GM23338 (cell line): ENCODE data around the gene CELSR1. TPM values are rescaled to one million over a fixed set of nuclear protein-coding genes. Genes with fewer than 3 reads are reported as not detected.

ENCODE experiments used
- ATAC-seq: fragments of 200-7000 bp; cut with Tn5 transposase; 3 replicates; pipeline ENCODE4 v1.9.1; 2020
- DNase-seq: peaks from one replicate; pipeline ENCODE4 v3.0.0-alpha.2; 2015; ENCODE audit warnings: low spot score
- H2AFZ ChIP-seq: fragments of 200-600 bp; sonication (generic); 2 replicates; pipeline ENCODE4 v1.8.0; 2016; ENCODE audit warnings: antibody characterized with exemption, mild to moderate bottlenecking, moderate library complexity
- H3F3A ChIP-seq: fragments of 200-600 bp; sonication (generic); replicated peaks from 2 replicates; pipeline ENCODE4 v1.8.0; 2017; ENCODE audit warnings: antibody characterized with exemption, mixed run types, low read depth
- H3K27ac ChIP-seq: fragments of 200-600 bp; sonication (generic); 2 replicates; pipeline ENCODE4 v1.6.1; 2016; ENCODE audit warnings: low read depth
- H3K27me3 ChIP-seq: fragments of 200-600 bp; sonication (generic); 2 replicates; pipeline ENCODE4 v1.8.0; 2016; ENCODE audit warnings: mild to moderate bottlenecking, mixed run types, moderate library complexity; ENCODE audit not compliant: insufficient read depth
- H3K36me3 ChIP-seq: fragments of 200-600 bp; sonication (generic); 2 replicates; pipeline ENCODE4 v1.8.0; 2016; ENCODE audit warnings: mild to moderate bottlenecking; ENCODE audit not compliant: insufficient read depth
- H3K4me1 ChIP-seq: fragments of 200-600 bp; sonication (generic); 2 replicates; pipeline ENCODE4 v1.8.0; 2016; ENCODE audit warnings: mild to moderate bottlenecking, moderate library complexity; ENCODE audit not compliant: insufficient read depth
- H3K4me2 ChIP-seq: fragments of 200-600 bp; sonication (generic); 2 replicates; pipeline ENCODE4 v1.7.1; 2017; ENCODE audit warnings: mixed run types
- H3K4me3 ChIP-seq: fragments of 200-600 bp; sonication (generic); 2 replicates; pipeline ENCODE4 v1.6.1; 2016; ENCODE audit warnings: mixed run types
- H3K79me2 ChIP-seq: fragments of 200-600 bp; sonication (generic); replicated peaks from 2 replicates; pipeline ENCODE4 v1.8.0; 2017; ENCODE audit warnings: mild to moderate bottlenecking; ENCODE audit not compliant: insufficient read depth
- H3K9me2 ChIP-seq: fragments of 200-600 bp; sonication (generic); 2 replicates; pipeline ENCODE4 v1.8.0; 2017; ENCODE audit not compliant: insufficient read depth
- H4K20me1 ChIP-seq: fragments of 200-600 bp; sonication (generic); replicated peaks from 2 replicates; pipeline ENCODE4 v1.8.0; 2017; ENCODE audit warnings: mild to moderate bottlenecking; ENCODE audit not compliant: insufficient read depth
- H3K27ac Mint-ChIP-seq: 2 replicates; pipeline ENCODE4 v1.8.0; 2020; ENCODE audit warnings: inconsistent platforms, mild to moderate bottlenecking, moderate library complexity, mixed read lengths
- H3K27me3 Mint-ChIP-seq: 3 replicates; pipeline ENCODE4 v1.8.0; 2022; ENCODE audit warnings: low read depth, mild to moderate bottlenecking, moderate library complexity, mixed read lengths, inconsistent platforms; ENCODE audit not compliant: insufficient read depth, poor library complexity
- H3K36me3 Mint-ChIP-seq: 3 replicates; pipeline ENCODE4 v1.8.0; 2021; ENCODE audit warnings: low read depth, mild to moderate bottlenecking, inconsistent platforms, moderate library complexity, mixed read lengths
- H3K4me1 Mint-ChIP-seq: 3 replicates; pipeline ENCODE4 v1.8.0; 2020; ENCODE audit warnings: mild to moderate bottlenecking, inconsistent platforms, mixed read lengths
- H3K4me3 Mint-ChIP-seq: 3 replicates; pipeline ENCODE4 v1.8.0; 2021; ENCODE audit warnings: moderate library complexity, mild to moderate bottlenecking, inconsistent platforms, mixed read lengths
- H3K9me3 Mint-ChIP-seq: 3 replicates; pipeline ENCODE4 v1.8.0; 2020; ENCODE audit warnings: moderate library complexity, mild to moderate bottlenecking, inconsistent platforms, mixed read lengths
- CREB1 ChIP-seq: fragments of 250-450 bp; sonication (Bioruptor Pico); IDR thresholded peaks from 2 replicates; pipeline ENCODE4 v1.5.0; 2020; ENCODE audit warnings: low read depth, mild to moderate bottlenecking, moderate library complexity
- EZH2 ChIP-seq: fragments of 200-600 bp; sonication (generic); IDR thresholded peaks from one replicate; pipeline ENCODE4 v1.8.0; 2017; ENCODE audit warnings: antibody characterized with exemption, mild to moderate bottlenecking, low read depth; ENCODE audit not compliant: unreplicated experiment
- EZH2phosphoT487 ChIP-seq: fragments of 200-600 bp; sonication (generic); IDR thresholded peaks from one replicate; pipeline ENCODE4 v1.8.1; 2018; ENCODE audit warnings: antibody characterized with exemption; ENCODE audit not compliant: unreplicated experiment
- JUNB ChIP-seq: IDR thresholded peaks from one replicate; pipeline ENCODE4 v1.6.1; 2016; ENCODE audit warnings: antibody characterized with exemption; ENCODE audit not compliant: unreplicated experiment
- NANOG ChIP-seq: IDR thresholded peaks from 2 replicates; pipeline ENCODE4 v1.6.1; 2016; ENCODE audit warnings: antibody characterized with exemption, borderline replicate concordance
- POLR2AphosphoS5 ChIP-seq: IDR thresholded peaks from 2 replicates; pipeline ENCODE4 v1.6.1; 2016; ENCODE audit warnings: antibody characterized with exemption, low read depth
- STAT1 ChIP-seq: IDR thresholded peaks from one replicate; pipeline ENCODE4 v1.6.1; 2016; ENCODE audit warnings: antibody characterized with exemption; ENCODE audit not compliant: unreplicated experiment
- ZNF114 ChIP-seq: fragments of 250-450 bp; sonication (Bioruptor Pico); IDR thresholded peaks from 2 replicates; pipeline ENCODE4 v1.5.0; 2020; ENCODE audit warnings: mild to moderate bottlenecking, moderate library complexity
- ZNF331 ChIP-seq: fragments of 250-450 bp; sonication (Bioruptor Pico); IDR thresholded peaks from 2 replicates; pipeline ENCODE4 v1.5.0; 2020; ENCODE audit warnings: low read depth, mild to moderate bottlenecking, moderate library complexity
- polyA plus RNA-seq: library from polyadenylated mRNA; unstranded; fragments of >200 nt; fragmentation: Nextera tagmentation; extraction: Ambion mirVana; gene quantifications from 2 replicates; pipeline ENCODE4 v1.2.1, GENCODE V29; 2016
- total RNA-seq: library from RNA; depleted of rRNA; stranded (reverse); fragments of >200 nt; shearing (Covaris generic); gene quantifications from 2 replicates; pipeline ENCODE4 v1.2.3, GENCODE V29; 2014
- TF ChIP-seq, protein P1 (sequence below): IDR thresholded peaks from one replicate; pipeline ENCODE4 v1.6.1; 2018; ENCODE audit warnings: antibody characterized with exemption; ENCODE audit not compliant: unreplicated experiment
- TF ChIP-seq, protein P2 (sequence below): IDR thresholded peaks from 2 replicates; pipeline ENCODE4 v1.6.1; 2016; ENCODE audit warnings: antibody characterized with exemption
- TF ChIP-seq, protein P3 (sequence below): fragments of 250-450 bp; sonication (Bioruptor Pico); IDR thresholded peaks from 2 replicates; pipeline ENCODE4 v1.5.0; 2020; ENCODE audit warnings: mild to moderate bottlenecking, moderate library complexity
- TF ChIP-seq, protein P4 (sequence below), 2 experiments: fragments of 200-600 bp in 1 of 2; sonication (generic) in 1 of 2; conservative IDR thresholded peaks; 2 replicates each; pipeline versions ENCODE4 v1.5.1 to v1.6.1; 2016 to 2017; ENCODE audit warnings: antibody characterized with exemption in 2 of 2, low read depth in 2 of 2, mild to moderate bottlenecking in 2 of 2, moderate library complexity in 1 of 2

Gene CELSR1
- total and polyA plus RNA-seq, 2 experiments from 2014 or later = 4.8 to 20.4 TPM

DNA sequence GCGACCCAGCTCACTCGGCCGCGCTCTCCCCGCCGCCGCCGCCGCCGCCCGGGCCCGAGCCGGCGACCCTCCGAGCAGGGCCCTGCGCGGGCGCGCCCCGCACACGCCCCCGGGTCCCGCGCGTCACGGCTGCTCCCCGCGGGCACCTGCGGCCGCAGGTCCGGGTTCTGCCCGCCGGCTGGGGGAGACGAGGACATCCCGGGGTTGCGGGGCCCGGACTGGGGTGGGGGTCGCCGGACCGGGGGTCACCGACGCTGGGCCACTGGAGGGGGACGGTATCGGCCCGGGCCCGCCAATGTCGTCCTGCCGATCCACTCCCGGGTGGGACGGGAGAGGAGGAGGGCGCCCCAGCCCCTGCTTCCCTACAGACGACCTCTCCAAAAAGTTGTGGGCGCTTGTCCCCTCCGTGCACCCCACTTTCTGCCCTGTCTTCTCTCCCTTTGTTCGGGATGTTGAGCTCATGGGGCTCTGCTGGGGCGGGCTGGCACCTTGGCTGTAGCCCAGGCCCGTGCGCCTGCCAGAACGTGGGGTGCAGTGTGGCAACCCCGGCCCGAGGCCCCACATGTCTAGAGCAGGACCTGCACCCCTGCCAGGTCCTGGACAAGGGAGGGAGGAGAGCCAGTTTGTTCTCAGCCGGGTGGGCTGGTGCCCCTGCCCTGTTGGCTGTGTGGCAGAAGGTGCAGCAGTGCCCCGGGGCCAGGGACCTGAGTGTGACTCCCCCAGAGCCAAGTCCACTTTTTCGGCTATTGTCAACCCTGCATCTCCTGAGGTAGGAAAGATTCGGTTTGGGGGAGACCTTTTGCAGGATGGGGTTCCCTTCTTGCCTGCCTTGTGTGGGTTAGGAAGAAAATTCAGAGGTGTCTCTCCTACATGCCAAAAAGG is 40.2 kb upstream of the CELSR1 start:
- Mint-ChIP-seq H3K9me3 (no peaks in the 10 kb centered on the region), H3K27ac (no peak overlapping the region), H3K4me3 (peak overlapping the region; percentile 89), H3K4me1 (peaks cover 52% of the 10 kb centered on the region), H3K27me3 (peaks cover 28% of the 10 kb centered on the region), H3K36me3 (no peaks in the 10 kb centered on the region)
- H3K27me3 ChIP-seq = peaks cover 12% of the 10 kb centered on the region
- H2AFZ ChIP-seq = 0 out of 2 replicates have a peak overlapping the region, but pooled peaks have one; percentile 66
- peaks cover 11% of the 10 kb centered on the region; the same call in 1 of the 2 replicates for H3K4me1 ChIP-seq
- H3K79me2 ChIP-seq = peaks cover 29% of the 10 kb centered on the region
- H3K4me3 ChIP-seq = peak overlapping the region; percentile 67
- peak; percentile 7 for ATAC-seq
- no peak overlapping the region for H3K27ac ChIP-seq
- no peaks in the 10 kb centered on the region for H3K9me2 ChIP-seq
- no peaks in the 10 kb centered on the region for H3K36me3 ChIP-seq
- peak overlapping the region; percentile 90 for H3K4me2 ChIP-seq
- H3F3A ChIP-seq = no peaks in the 10 kb centered on the region
- DNase-seq = no peak
- H4K20me1 ChIP-seq = 0 out of 2 replicates have a peak, but pooled peaks cover 4% of the 10 kb centered on the region
- TF ChIP-seq, protein P1, sequence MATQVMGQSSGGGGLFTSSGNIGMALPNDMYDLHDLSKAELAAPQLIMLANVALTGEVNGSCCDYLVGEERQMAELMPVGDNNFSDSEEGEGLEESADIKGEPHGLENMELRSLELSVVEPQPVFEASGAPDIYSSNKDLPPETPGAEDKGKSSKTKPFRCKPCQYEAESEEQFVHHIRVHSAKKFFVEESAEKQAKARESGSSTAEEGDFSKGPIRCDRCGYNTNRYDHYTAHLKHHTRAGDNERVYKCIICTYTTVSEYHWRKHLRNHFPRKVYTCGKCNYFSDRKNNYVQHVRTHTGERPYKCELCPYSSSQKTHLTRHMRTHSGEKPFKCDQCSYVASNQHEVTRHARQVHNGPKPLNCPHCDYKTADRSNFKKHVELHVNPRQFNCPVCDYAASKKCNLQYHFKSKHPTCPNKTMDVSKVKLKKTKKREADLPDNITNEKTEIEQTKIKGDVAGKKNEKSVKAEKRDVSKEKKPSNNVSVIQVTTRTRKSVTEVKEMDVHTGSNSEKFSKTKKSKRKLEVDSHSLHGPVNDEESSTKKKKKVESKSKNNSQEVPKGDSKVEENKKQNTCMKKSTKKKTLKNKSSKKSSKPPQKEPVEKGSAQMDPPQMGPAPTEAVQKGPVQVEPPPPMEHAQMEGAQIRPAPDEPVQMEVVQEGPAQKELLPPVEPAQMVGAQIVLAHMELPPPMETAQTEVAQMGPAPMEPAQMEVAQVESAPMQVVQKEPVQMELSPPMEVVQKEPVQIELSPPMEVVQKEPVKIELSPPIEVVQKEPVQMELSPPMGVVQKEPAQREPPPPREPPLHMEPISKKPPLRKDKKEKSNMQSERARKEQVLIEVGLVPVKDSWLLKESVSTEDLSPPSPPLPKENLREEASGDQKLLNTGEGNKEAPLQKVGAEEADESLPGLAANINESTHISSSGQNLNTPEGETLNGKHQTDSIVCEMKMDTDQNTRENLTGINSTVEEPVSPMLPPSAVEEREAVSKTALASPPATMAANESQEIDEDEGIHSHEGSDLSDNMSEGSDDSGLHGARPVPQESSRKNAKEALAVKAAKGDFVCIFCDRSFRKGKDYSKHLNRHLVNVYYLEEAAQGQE = no peak
- no peak for TF ChIP-seq ZNF114 (CRISPR knock-in tag)
- TF ChIP-seq STAT1 = no peak
- no peak for TF ChIP-seq POLR2AphosphoS5
- TF ChIP-seq ZNF331 (CRISPR knock-in tag) = no peak
- TF ChIP-seq JUNB = no peak
- TF ChIP-seq, protein P2, sequence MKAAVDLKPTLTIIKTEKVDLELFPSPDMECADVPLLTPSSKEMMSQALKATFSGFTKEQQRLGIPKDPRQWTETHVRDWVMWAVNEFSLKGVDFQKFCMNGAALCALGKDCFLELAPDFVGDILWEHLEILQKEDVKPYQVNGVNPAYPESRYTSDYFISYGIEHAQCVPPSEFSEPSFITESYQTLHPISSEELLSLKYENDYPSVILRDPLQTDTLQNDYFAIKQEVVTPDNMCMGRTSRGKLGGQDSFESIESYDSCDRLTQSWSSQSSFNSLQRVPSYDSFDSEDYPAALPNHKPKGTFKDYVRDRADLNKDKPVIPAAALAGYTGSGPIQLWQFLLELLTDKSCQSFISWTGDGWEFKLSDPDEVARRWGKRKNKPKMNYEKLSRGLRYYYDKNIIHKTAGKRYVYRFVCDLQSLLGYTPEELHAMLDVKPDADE = no peak
- TF ChIP-seq EZH2 = no peak
- TF ChIP-seq, protein P3, sequence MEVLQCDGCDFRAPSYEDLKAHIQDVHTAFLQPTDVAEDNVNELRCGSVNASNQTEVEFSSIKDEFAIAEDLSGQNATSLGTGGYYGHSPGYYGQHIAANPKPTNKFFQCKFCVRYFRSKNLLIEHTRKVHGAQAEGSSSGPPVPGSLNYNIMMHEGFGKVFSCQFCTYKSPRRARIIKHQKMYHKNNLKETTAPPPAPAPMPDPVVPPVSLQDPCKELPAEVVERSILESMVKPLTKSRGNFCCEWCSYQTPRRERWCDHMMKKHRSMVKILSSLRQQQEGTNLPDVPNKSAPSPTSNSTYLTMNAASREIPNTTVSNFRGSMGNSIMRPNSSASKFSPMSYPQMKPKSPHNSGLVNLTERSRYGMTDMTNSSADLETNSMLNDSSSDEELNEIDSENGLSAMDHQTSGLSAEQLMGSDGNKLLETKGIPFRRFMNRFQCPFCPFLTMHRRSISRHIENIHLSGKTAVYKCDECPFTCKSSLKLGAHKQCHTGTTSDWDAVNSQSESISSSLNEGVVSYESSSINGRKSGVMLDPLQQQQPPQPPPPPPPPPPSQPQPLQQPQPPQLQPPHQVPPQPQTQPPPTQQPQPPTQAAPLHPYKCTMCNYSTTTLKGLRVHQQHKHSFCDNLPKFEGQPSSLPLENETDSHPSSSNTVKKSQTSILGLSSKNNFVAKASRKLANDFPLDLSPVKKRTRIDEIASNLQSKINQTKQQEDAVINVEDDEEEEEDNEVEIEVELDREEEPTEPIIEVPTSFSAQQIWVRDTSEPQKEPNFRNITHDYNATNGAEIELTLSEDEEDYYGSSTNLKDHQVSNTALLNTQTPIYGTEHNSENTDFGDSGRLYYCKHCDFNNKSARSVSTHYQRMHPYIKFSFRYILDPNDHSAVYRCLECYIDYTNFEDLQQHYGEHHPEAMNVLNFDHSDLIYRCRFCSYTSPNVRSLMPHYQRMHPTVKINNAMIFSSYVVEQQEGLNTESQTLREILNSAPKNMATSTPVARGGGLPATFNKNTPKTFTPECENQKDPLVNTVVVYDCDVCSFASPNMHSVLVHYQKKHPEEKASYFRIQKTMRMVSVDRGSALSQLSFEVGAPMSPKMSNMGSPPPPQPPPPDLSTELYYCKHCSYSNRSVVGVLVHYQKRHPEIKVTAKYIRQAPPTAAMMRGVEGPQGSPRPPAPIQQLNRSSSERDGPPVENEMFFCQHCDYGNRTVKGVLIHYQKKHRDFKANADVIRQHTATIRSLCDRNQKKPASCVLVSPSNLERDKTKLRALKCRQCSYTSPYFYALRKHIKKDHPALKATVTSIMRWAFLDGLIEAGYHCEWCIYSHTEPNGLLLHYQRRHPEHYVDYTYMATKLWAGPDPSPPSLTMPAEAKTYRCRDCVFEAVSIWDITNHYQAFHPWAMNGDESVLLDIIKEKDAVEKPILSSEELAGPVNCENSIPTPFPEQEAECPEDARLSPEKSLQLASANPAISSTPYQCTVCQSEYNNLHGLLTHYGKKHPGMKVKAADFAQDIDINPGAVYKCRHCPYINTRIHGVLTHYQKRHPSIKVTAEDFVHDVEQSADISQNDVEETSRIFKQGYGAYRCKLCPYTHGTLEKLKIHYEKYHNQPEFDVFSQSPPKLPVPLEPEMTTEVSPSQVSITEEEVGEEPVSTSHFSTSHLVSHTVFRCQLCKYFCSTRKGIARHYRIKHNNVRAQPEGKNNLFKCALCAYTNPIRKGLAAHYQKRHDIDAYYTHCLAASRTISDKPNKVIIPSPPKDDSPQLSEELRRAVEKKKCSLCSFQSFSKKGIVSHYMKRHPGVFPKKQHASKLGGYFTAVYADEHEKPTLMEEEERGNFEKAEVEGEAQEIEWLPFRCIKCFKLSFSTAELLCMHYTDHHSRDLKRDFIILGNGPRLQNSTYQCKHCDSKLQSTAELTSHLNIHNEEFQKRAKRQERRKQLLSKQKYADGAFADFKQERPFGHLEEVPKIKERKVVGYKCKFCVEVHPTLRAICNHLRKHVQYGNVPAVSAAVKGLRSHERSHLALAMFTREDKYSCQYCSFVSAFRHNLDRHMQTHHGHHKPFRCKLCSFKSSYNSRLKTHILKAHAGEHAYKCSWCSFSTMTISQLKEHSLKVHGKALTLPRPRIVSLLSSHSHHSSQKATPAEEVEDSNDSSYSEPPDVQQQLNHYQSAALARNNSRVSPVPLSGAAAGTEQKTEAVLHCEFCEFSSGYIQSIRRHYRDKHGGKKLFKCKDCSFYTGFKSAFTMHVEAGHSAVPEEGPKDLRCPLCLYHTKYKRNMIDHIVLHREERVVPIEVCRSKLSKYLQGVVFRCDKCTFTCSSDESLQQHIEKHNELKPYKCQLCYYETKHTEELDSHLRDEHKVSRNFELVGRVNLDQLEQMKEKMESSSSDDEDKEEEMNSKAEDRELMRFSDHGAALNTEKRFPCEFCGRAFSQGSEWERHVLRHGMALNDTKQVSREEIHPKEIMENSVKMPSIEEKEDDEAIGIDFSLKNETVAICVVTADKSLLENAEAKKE (CRISPR knock-in tag) = no peak
- TF ChIP-seq EZH2phosphoT487 = no peak
- TF ChIP-seq CREB1 (CRISPR knock-in tag) = no peak
- TF ChIP-seq, protein P4, sequence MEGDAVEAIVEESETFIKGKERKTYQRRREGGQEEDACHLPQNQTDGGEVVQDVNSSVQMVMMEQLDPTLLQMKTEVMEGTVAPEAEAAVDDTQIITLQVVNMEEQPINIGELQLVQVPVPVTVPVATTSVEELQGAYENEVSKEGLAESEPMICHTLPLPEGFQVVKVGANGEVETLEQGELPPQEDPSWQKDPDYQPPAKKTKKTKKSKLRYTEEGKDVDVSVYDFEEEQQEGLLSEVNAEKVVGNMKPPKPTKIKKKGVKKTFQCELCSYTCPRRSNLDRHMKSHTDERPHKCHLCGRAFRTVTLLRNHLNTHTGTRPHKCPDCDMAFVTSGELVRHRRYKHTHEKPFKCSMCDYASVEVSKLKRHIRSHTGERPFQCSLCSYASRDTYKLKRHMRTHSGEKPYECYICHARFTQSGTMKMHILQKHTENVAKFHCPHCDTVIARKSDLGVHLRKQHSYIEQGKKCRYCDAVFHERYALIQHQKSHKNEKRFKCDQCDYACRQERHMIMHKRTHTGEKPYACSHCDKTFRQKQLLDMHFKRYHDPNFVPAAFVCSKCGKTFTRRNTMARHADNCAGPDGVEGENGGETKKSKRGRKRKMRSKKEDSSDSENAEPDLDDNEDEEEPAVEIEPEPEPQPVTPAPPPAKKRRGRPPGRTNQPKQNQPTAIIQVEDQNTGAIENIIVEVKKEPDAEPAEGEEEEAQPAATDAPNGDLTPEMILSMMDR (conservative IDR thresholded peaks at IDR 0.05; ENCODE audit: low read depth in 2 of 2) = no peak
- TF ChIP-seq NANOG = no peak
